NCI-H524 (cell line): ENCODE results near the gene COL18A1.
"Not testable (repeated sequence)": the region's sequence is repeated elsewhere in the genome, so short reads cannot be mapped to it uniquely, and the experiment has no call there.

Experiments
- DNase-seq, 2 experiments: peaks; one replicate each; lab custom pipeline; 2025; lab: John Stamatoyannopoulos, UW

The COL18A1 gene

DNA sequence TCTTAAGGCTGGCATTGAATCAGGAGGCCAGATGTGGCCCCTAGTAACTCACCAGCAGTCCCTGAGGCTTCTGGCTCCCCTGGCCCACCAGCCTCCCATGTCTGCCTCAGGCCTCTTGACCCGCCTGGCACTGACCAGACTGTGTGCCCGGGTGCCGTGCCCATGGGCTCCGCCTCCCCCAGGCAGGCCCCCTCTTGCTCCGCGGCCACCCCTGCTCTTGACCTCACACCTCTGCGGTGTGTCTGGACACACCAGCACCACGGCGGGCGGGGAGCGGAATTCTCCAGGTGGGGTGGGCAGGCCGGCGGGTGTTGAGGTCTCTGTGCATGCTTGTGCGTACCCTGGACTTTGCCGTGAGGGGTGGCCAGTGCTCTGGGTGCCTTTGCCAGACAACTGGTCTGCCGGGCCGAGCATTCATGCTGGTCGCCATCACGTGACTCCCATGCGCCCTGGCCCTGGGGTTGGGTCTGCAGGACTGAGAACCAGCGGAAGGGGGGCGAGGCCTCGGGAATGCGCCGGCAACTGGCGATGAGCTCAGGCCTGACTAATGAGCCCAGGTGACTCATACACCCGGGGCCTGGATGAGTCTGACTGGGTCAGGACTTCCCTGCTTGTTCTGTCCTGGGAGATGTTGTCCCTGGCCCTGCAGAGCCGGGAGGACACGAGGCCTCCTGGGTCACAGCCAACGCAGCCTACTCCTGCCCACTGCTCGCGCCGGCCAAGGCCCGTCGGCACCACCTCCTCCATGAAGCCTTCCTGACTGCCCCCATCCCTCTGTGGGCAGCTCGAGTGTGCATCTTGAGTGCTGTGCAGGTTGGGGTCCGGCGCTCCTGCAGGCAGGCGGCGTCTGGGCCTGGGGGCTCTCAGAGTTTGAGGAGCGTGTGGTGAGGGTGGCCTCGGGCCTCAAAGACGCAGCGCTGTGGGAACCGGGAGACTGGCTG, 22.6 kb downstream of the COL18A1 start:
- no peak for DNase-seq

DNA sequence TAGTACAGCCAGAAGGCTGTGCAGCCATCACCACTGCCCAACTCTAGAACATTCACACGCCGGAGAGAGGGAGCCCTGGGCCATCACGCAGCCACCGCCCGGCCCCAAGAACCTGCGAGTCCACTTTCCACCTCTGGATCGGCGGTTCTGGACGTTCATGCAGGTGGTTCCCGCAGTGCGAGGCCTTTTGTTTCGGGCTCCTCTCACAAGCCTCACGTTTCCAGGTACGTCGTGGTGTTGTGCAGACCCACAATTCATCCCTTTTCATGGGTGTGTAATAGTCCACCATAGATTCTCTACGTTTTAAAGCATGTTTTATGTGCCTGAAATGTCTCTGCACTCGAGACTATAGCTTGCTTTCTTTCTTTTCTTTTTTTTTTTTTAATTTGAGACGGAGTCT, 23.6 kb downstream of the COL18A1 start:
- no peak for DNase-seq

DNA sequence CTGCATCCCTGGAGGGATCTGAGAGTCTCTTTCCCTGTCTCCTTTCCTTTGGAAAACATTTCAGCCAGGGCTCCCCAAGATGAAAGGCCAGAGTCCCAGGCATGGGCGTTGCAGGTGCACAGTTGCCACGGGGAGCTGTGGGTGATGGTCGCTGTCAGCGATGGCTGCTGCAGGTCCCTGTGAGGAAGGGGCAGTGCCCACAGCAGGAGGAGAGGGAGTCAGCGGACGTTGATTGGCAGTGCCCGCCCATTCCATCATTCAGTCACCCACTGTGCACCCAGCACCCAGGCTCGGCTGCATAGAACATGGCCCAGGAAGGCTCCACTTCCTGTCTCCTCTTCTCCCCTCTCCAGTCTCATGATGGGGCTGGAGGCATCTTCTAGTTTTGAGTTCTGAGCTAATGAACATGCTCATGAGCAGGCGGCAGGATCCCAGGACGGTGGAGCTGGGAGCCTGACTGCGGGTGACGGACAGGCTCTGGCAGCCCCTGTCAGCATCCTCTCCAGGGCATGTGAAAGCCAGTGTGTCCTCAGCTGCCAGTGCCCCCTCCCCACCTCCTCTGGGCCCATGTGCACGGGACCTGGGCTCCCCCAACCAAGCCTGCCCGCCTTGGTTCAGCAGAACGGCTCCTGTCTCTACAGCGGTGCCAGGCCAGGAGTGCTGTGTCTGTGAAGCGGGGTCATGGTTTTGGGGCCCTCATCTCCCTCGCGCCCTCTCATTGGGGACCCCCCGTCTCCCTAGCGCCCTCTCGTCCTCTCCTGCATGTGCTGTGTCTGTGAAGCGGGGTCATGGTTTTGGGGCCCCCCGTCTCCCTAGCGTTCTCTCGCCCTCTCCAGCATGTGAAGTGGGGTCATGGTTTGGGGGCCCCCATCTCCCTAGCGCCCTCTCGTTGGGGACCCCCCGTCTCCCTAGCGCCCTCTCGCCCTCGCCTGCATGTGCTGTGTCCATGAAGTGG, 24.5 kb downstream of the COL18A1 start:
- no peak for DNase-seq

DNA sequence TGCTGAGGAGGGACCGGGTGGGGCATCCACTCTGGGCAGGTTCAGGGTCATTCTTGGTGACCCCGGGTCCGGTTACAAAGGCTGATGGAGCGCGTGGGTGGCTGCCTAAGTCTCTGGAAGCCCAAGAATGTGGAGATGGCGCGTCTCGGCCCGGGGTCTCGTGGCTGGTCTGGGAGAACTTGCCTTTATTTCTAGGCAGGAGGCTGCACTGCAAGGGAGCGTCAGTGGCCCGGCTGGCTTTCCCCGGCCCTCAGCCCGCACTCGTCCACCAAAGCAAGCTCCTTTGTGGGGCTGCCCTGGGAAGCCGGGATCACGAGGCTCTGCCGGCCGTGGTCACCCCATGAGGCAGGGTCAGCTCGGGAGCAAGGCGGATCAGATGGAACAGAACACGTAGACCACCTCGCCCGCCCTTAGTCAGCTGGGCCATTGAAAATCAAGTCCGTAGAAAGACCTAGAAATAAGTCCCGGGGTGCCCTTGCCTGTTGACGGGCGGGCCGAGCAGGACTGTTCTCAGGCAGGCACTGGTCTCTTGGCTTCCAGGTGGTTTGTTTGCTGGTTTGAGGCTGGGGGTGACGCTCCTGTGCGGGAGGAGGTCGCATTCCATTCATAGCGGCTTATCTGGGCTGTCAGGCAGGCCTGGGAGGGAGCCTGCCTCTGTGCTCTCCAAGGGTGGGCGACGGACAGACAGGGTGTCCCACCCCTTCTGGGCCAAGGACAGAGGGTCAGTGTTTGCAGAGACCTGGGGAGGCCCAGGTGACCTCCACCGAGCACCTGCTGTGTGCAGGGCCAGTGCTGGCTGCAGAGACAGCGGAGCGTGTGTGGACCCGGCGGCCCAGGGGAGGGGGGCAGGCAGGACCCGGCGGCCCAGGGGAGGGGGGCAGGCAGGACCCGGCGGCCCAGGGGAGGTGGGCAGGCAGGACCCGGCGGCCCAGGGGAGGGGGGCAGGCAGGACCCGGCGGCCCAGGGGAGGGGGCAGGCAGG, 25.8 kb downstream of the COL18A1 start:
- DNase-seq = no peak

DNA sequence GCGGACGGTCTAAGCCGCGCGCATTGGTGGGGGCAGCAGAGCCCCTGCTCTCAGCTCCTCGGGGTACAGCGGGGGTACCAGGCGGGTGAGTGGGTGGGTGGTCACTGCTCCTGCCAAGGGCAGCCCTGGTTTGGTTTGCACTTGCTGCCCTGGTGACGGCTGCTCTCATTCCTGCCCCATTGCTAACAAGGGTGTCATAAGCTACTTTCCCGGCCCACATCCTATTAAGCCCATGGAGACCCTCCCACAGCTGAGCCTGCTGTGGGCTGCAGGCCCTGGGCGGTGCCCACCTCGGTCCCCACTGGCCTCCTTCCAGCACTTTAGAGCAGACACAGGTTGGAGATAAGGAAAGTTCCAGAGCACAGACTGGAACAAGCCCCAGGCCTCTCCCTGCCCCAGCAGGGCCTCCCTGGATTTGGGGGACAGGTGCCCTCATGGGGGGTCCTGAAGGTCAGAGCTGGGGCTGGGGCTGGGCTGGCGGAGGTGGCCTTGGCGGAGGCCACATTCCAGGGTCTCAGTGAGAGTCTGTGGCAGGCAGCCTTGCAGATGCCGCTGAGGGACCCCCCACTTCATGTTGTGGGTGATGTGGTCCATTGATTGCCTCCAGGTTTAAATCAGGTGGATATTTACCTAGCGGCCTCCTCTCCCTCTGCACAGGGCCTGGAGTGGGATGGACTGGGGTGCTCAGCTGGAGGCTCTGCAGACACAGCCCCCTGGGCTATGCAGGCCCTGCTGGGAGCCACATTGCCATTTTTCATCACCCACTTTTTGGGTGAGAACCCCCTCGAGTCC, 27.0 kb downstream of the COL18A1 start:
- no peak for DNase-seq

DNA sequence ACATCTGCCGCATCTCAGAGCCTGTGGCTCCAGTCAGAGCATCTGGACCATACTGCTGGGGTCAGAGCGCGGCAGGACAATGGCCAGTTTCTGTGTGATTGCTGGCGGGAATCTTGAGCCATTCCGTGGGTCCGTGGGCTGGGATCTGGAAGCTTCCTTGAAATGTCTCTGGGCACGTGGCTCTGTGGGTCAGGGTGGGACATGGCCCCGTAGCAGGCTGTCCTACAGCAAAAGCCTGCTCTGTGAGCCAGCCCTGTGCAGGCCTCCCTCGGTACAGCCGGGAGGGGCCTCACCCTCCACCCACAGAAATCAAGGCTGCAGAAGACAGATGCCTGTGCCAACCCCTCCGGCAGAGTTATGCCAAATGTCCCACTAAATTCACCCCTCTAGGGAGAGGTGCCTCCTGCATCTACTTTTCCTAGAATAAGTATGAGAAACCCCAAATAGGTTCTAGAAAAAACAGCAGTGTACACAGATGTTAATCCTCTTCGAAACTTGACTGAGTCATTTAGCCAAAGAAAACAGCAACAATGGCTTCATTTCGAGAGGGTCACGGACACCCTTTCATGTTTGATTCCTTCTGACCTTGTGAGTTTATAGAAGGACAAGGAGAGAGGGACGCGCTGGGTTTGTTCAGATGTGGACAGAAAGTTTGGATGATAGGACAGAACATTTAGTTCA, 27.8 kb downstream of the COL18A1 start:
- DNase-seq = no peak

DNA sequence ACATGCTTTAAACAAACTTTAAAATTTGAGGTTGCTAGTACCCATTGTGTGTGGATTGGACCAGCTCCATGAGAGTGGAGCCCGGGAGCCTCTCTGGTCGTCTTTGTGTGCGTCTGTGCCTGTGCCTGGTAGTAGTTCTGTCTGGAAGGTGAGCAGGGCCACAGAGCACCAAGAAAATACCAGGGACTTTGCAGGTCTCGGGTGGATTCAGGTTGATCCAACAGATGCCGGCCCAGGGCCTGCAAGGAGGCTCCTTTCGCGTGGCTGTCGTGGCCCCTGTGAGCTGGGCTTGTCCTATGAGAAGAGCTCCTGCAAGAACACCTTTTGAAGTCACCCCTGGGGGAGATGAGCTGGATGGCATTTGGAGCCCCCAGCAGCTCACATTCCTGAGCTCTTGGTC, 28.3 kb downstream of the COL18A1 start:
- no peak for DNase-seq

DNA sequence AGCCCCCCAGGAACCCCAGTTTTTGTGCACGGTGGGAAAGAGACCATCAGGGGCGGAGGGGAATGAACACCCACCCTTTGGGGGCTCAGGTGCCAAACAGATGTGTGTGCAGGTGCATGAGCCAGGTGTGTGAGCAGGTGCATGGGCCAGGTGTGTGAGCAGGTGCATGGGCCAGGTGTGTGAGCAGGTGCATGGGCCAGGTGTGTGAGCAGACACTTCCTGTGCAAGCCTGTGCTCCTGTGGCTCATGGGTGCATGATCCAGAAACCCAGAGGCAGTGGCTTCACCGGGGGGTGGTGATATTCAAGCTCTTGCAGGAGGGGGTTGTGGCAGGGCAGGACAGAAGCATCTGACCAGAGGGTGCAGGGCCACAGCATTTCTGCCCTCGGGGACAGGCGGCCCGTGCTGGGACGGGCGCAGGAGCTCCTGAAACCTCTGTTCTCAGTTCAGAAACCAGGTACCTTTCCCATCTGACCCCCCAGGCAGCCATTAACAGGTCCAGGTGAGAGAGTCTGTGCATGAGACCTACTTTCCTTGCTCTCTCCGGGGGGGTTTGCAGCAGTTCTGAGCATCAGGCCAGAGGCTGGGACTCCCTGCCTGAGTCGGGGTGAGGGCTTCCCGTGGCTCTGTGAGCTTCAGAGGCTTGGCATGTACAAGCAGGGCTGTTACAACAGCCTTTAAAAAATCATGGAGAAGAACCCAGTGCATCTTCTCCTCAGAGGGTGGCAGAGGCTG, 29.1 kb downstream of the COL18A1 start:
- DNase-seq = no peak

DNA sequence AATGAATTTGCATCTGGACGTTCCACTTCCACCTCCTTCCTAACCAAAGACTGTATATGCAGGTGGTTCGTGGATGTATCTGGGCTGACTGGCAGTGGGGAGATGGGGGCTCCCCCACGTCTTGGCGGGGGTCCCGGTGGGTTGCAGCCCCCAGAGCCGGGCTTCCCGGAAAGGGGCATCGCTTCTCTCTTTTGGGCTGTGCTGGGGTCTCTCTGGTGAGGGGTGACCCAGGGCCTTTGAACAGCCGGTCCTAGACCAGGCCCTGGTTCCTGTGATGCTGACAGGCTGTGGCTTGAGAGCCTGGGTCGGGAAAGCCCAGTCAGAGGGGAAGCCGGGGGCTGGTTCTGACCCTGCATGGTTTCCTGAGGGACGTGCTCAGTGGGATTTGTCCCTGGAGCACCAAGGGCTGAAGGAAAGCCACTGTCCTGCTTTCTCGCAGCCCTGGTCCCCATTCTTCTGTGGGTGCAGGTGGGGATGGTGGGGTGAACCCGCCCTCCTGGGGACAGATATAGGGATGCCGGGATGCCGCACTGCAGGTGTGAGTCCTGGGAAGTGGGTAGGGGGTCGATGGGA, 29.8 kb downstream of the COL18A1 start:
- no peak for DNase-seq

DNA sequence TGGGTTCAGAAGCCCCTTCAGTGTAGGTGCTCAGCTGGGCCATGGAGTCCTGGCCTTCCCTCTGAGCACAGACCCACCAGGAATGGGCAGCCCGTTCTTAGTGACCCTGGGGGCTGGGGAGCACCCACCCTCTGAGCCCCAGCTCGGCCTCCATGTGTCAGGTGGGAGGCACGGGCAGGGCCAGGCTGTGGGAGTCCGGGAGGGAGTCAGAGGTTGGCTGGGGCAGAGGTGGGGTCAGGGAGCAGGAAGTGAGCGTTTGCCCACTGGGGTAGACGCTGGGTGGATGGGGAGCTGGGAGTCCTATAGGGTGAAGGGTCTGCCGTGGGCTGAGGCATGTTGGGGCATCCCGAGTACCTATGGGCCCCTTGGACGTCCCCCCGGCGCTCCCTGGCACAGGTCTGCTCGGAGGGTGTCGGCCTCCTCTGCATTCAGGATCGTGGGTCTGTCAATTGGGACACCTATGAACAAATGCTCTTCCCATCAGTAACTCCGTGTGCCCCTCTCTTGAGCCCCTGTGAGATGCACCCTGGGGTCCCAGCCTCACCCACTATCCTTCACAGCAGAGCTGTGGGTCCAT, 30.5 kb downstream of the COL18A1 start:
- no peak for DNase-seq

DNA sequence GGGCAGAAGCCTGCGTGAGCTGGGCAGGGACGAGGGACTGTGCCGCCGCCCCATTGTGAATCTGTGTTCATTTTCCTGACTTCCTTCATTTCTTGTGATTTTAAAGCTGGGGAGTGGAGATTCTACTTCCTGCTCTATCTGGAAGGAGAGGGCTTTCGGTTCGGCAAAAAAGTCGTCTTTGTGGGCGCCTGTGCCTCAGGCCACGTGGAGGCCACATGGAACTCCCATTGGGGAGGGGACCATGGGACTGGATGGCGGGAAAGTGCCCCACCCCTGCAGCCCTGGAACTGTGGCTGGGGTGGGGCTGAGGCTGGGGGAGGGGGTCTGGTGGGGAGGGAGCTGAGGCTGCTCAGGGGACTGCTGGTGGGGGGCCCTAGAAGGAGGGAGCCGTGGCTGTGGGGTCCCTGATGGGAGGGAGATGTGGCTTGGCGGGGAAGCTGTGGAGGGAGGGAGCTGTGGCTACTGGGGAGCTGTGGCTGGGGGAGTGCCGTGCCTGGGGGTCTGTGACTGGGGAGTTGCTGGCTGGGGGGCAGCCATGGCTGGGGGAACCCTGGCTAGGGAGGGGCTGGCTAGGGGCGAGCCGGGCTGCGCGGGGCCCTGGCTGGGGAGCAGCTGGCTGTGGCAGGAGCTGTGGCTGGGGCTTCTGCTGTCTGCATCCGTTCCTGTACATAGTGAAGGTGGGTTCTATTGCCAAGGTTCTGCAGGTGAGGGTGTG, 31.5 kb downstream of the COL18A1 start:
- DNase-seq = no peak

DNA sequence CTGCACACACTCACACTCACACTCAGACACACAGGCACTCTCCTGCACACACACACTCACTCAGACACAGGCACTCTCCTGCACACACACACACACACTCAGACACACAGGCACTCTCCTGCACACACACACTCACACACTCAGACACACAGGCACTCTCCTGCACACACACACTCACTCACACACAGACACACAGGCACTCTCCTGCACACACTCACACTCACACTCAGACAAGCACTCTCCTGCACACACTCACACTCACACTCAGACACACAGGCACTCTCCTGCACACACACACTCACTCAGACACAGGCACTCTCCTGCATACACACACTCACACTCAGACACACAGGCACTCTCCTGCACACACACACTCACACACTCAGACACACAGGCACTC, 32.9 kb downstream of the COL18A1 start:
- DNase-seq = not testable (repeated sequence)

DNA sequence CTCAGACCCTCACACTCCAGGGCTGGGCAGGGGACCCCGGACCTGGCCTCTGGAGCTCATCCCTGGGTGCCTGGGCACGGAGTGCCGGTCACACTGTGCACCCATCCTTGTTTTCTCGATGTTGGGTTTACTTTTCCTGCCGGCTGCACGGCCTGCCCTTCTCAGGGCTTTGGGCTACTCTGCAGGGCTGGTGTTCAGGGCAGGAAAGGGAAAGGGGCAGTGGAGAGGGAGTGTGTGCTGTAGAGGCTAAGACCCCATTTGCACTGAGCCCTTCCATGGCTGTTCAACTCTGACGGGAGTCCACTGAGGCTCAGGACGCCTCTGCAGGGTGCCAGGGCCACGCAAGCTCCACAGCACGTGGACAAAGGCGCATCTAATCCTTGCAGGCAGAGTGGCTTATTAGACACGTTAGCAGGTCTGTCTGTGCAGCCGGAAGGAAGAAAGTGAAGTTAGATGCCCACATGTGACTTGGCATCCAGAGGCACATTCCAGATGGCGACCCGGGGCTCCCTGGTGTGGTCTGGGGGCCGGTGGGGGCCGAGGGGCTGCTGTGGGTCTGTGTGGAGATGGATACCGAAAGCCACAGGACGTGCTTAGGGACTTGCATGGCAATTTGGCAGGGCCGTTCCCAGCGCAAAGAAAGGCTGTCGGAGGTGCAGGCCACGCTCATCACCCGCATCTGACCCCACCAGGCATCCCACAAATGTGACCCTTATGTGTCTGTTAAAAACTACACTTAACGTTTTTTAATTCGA, 33.6 kb downstream of the COL18A1 start:
- DNase-seq = no peak

DNA sequence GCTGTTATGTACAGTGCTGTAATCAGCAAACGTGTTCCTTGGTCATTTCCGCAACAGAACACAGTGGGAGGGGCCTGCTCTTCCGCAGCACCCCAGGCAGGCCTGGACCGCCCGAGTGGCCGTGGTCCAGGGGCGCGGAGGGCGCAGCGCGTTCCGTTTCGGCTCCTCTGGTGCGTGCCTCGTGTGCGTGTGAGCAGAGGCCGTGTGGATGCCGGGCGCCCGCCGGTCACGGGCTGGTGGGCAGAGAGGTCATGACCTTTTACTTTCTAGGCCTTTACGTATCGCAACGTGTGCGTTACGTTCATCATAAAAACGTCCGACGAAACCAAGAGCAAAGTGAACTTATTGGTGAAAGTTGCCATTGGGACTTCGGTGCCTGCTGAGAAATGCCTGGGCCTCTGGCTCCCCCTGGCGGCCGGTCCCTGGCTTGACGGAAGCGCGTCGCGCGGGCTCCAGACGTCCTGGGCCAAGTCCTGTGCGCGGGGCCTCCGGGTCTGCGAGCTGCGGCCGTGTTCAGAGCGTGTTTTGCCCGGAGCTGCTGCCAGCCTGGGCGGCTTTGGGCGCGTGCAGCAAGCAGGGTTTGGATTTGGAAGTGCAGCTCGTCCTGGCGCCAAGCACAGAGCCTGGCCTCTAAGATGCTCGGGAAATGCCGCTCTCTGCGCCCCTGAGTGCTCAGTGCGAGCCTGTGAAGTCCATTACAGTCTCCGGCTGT, 34.4 kb downstream of the COL18A1 start:
- peak; percentile 49 to 76 for DNase-seq

DNA sequence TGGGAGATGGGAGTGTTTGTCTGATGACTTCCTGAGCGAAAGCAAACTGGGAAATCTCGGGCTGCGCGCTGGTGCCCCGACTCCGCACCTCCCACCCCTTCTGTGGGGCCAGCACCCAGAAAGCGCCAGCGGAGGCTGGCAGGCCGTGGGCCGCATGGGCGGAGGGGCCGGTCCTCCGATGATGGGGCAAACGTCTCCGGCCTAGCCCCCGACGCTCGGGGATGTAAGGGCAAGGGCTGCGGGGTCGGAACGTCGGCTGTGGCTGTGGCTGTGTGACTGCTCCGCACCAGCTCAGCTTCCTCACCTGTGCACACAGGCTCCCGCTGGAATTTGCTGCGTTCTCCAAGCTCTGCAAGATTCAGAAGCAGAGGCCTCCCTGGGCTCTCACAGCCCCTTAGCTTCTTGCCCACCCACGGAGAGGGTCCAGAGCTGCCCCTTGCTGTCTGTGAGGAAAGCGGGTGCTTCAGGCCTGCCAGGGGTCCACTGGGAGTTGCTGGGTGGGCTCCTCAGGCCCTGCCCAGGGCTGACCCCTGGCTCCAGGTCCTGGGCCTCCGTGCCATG, 35.0 kb downstream of the COL18A1 start:
- no peak for DNase-seq

DNA sequence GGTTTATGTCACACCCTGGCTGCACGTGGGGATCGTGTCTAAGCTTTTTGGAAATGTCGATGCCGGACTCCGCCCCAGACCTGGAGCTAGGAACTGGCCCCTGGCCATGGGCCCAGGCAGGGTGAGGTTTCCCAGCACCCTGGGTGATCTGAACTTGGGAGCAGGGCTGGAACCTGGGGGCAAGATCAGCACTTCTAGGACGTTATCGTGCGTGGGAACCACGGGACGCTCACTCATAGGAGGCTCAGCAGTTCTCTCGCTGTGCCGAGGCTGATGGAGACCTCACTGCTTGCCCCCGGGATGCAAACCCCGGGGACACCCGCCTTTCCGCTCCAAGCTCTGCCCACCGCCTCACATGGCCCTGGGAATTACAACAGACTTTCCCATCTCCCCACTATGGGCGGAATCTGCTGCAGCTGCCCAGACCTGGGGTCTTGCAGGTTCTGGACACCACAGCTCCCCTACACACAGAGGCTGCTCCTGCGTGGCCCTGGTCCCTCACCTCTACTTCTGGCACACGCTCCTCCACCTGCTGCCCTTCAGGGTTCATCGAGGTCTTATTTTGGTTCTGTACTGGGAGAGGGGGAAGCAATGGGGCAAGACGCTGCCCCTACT, 35.9 kb downstream of the COL18A1 start:
- DNase-seq = no peak
